IMR-90 (cell line): ENCODE measurements around the gene CTF1.

Experiments used
- POLR2A ChIP-seq: IDR thresholded peaks from 2 replicates; pipeline ENCODE4 v1.6.1; 2012; ENCODE audit warnings: mild to moderate bottlenecking, low read depth, low read length
- TF ChIP-seq, protein P1 (sequence below): conservative IDR thresholded peaks from 2 replicates; pipeline ENCODE4 v1.5.1; 2012; ENCODE audit warnings: mild to moderate bottlenecking, low read depth, low read length, improper control_type of control experiment

- TF ChIP-seq, protein P1, sequence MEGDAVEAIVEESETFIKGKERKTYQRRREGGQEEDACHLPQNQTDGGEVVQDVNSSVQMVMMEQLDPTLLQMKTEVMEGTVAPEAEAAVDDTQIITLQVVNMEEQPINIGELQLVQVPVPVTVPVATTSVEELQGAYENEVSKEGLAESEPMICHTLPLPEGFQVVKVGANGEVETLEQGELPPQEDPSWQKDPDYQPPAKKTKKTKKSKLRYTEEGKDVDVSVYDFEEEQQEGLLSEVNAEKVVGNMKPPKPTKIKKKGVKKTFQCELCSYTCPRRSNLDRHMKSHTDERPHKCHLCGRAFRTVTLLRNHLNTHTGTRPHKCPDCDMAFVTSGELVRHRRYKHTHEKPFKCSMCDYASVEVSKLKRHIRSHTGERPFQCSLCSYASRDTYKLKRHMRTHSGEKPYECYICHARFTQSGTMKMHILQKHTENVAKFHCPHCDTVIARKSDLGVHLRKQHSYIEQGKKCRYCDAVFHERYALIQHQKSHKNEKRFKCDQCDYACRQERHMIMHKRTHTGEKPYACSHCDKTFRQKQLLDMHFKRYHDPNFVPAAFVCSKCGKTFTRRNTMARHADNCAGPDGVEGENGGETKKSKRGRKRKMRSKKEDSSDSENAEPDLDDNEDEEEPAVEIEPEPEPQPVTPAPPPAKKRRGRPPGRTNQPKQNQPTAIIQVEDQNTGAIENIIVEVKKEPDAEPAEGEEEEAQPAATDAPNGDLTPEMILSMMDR: no peak
- TF ChIP-seq POLR2A: no peak
Measured at GRCh38 chr16:30947541-30947858, 51.1 kb downstream of the CTF1 start.
